Measurements from ENCODE around the gene NGEF.

NGEF gene

DNA sequence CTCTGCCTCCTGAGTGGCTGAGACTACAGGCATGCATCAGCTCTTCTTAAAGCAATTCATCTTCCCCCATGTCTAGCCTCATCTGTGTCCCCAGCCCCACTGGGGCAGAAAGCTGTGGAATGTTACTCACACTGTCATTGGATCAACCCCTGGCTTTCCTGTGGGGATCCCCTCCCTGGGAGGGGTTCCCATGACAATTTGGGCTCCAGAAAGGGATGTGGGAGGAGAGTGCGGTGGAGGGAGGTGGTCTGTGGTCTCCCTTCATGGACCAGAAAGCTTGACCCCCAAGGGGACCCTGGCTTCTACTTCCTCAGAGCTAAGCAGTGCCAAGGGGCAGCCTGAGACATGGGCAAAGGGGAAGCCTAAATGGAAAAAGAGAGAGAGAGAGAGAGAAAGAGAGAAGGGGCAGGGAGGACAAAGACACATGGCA lies 1.3 kb downstream of the NGEF start:
- TF ChIP-seq EZH2phosphoT487 (conservative IDR thresholded peaks at IDR 0.05; ENCODE audit: low read length) (no peak), CTCF (IDR thresholded peaks at IDR 0.05; ENCODE audit: insufficient read depth, low read length, poor library complexity, severe bottlenecking) (no peak)

DNA sequence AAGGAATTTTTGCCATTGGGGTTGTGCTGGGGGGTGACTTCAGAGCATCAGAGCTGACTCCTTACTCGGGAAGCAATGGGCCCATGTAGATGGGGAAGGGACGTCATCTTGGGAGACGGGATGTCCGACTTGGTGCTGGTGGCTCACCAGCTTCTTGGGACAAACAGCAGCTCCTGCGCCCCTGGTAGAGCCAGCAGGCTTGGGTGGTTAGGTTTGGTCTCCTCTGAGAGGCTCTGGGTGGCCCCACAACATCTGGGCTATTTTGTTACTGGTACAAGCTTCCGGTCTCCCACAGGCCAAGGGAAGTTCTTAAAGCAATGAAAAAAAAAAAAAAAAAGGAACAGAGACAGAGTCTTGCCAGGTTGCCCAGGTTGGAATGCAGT lies 1.8 kb downstream of the NGEF start:
- no peaks in the 10 kb centered on the region for H3K79me2 ChIP-seq (ENCODE audit: insufficient read depth, low read length)
- no peak overlapping the region for H3K4me2 ChIP-seq (ENCODE audit: low read depth, low read length, poor library complexity, severe bottlenecking)
- no peak overlapping the region for H3K27ac ChIP-seq (ENCODE audit: low read depth, low read length)
- no peak overlapping the region for H3K4me3 ChIP-seq (ENCODE audit: insufficient read depth, low read length, poor library complexity, severe bottlenecking)
- H3K9ac ChIP-seq (ENCODE audit: low read length) = no peak overlapping the region
- no peaks in the 10 kb centered on the region for H3K27me3 ChIP-seq (ENCODE audit: low read length)
- H3F3A ChIP-seq (ENCODE audit: insufficient read depth) = no peaks in the 10 kb centered on the region
- TF ChIP-seq EZH2phosphoT487 (conservative IDR thresholded peaks at IDR 0.05; ENCODE audit: low read length) (no peak), CTCF (IDR thresholded peaks at IDR 0.05; ENCODE audit: insufficient read depth, low read length, poor library complexity, severe bottlenecking) (no peak)
- H2AFZ ChIP-seq (ENCODE audit: low read depth, low read length, severe bottlenecking) = no peak overlapping the region
- H3K36me3 ChIP-seq (ENCODE audit: low read length) = no peaks in the 10 kb centered on the region
- no peaks in the 10 kb centered on the region for H3K9me3 ChIP-seq (ENCODE audit: insufficient read depth, low read length)
- H4K20me1 ChIP-seq (ENCODE audit: low read depth, low read length) = no peaks in the 10 kb centered on the region
- no peaks in the 10 kb centered on the region for H3K9me2 ChIP-seq (replicated peaks; ENCODE audit: insufficient read depth, low read length)

More for the DNA sequence above, 1.3 kb downstream of the NGEF start:
- Histone ChIP-seq H3K9ac (ENCODE audit: low read length) (no peak overlapping the region), H3K9me3 (ENCODE audit: insufficient read depth, low read length) (no peaks in the 10 kb centered on the region), H3K4me2 (ENCODE audit: low read depth, low read length, poor library complexity, severe bottlenecking) (no peak overlapping the region), H3K4me3 (ENCODE audit: insufficient read depth, low read length, poor library complexity, severe bottlenecking) (no peak overlapping the region), H3F3A (ENCODE audit: insufficient read depth) (no peaks in the 10 kb centered on the region), H3K27ac (ENCODE audit: low read depth, low read length) (no peak overlapping the region), H3K9me2 (replicated peaks; ENCODE audit: insufficient read depth, low read length) (no peaks in the 10 kb centered on the region), H3K79me2 (ENCODE audit: insufficient read depth, low read length) (no peaks in the 10 kb centered on the region), H3K27me3 (ENCODE audit: low read length) (no peaks in the 10 kb centered on the region), H4K20me1 (ENCODE audit: low read depth, low read length) (no peaks in the 10 kb centered on the region), H3K36me3 (ENCODE audit: low read length) (no peaks in the 10 kb centered on the region), H2AFZ (ENCODE audit: low read depth, low read length, severe bottlenecking) (no peak overlapping the region)

DNA sequence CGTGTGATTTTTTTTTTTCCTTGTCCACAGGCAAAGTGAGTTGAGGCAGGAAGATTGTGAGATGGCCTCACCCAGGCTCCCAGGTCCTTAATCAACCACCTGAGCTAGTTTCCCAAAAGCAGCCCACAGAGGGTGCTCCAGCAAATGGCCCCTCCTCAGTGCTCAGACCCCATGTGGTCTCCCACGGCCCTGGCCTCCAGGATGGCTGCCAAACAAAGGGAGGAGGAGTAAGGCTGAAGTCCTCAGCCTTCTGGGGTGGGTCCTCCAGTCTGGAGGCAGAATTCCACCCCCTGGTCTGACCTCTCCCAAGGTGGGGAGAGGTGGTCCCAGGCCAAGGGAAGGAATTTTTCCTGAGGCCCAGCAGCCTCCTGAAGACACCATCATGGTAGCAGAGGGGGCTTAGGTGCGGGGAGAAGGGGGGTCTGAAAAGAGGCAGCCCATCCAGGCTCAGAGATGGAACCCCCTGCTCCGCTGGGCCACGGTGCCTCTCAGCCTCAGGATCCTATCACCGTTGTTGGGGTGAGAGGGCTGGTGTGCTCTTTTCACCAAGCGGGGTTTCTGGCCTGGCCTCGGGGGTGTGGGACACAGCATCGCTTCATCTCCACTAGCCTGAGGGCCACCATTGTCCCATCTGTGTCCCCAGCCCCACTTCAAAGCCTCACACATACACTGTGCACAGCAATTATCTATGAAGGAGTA lies 2.3 kb downstream of the NGEF start:
- TF ChIP-seq CTCF (IDR thresholded peaks at IDR 0.05; ENCODE audit: insufficient read depth, low read length, poor library complexity, severe bottlenecking) = no peak
- TF ChIP-seq EZH2phosphoT487 (conservative IDR thresholded peaks at IDR 0.05; ENCODE audit: low read length) = no peak
- H3K36me3 ChIP-seq (ENCODE audit: low read length) = no peaks in the 10 kb centered on the region
- no peak overlapping the region for H3K27ac ChIP-seq (ENCODE audit: low read depth, low read length)
- no peaks in the 10 kb centered on the region for H3F3A ChIP-seq (ENCODE audit: insufficient read depth)
- no peaks in the 10 kb centered on the region for H3K9me3 ChIP-seq (ENCODE audit: insufficient read depth, low read length)
- H3K9me2 ChIP-seq (replicated peaks; ENCODE audit: insufficient read depth, low read length) = no peaks in the 10 kb centered on the region
- no peak overlapping the region for H2AFZ ChIP-seq (ENCODE audit: low read depth, low read length, severe bottlenecking)
- no peak overlapping the region for H3K4me2 ChIP-seq (ENCODE audit: low read depth, low read length, poor library complexity, severe bottlenecking)
- no peak overlapping the region for H3K4me3 ChIP-seq (ENCODE audit: insufficient read depth, low read length, poor library complexity, severe bottlenecking)
- no peaks in the 10 kb centered on the region for H3K79me2 ChIP-seq (ENCODE audit: insufficient read depth, low read length)
- no peaks in the 10 kb centered on the region for H3K27me3 ChIP-seq (ENCODE audit: low read length)
- no peak overlapping the region for H3K9ac ChIP-seq (ENCODE audit: low read length)
- no peaks in the 10 kb centered on the region for H4K20me1 ChIP-seq (ENCODE audit: low read depth, low read length)

Data from SU-DHL-6 (cell line).